PC-9 (cell line): ENCODE measurements around the gene ANP32A.

Experiments
- CTCF ChIP-seq: fragments of 200-600 bp; sonication (generic); conservative IDR thresholded peaks from 2 replicates; pipeline ENCODE4 v1.6.1; 2017; ENCODE audit warnings: mixed run types, antibody characterized with exemption, mild to moderate bottlenecking, moderate library complexity
- EZH2 ChIP-seq: fragments of 200-600 bp; sonication (generic); IDR thresholded peaks from 2 replicates; pipeline ENCODE4 v1.8.0; 2017; ENCODE audit warnings: antibody characterized with exemption, low read depth

DNA sequence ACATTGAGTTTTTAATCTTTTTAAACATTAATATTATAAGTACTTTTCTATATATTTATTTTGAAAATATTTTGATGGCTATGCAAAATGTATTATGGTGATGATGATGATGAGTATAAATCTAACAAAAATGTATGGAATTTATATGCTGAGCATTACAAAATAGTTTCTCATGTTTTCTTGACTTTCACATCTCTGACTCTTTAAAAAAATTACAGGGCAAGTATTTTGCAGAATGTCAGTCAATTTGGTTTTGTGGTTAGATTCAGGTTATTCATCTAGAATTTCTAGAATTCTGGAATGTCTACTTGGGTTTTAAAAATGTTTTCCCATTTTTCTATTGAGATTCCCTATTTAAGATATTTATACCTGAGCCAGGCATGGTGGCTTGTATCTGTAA is 41.7 kb upstream of the ANP32A start:
- no peak for TF ChIP-seq CTCF
- no peak for TF ChIP-seq EZH2
